OCI-LY7 (cell line): ENCODE results near the gene PPIG. TPM values are rescaled to one million over a fixed set of nuclear protein-coding genes. Genes with fewer than 3 reads are reported as not detected.
A peak's percentile ranks its signal among the peaks of the same experiment; 100 is the strongest.

Experiments used
- BruUV-seq: library from RNA; stranded (reverse); fragments of 400-500 nt; replicated peaks from 2 replicates; lab custom pipeline; 2021; lab: Mats Ljungman, UMichigan
- CTCF ChIA-PET: fragments of 300-600 bp; sonication (Branson Sonifier 250); formaldehyde crosslinking; loops from one replicate; lab custom pipeline; 2022; ENCODE audit warnings: antibody characterized with exemption; ENCODE audit not compliant: unreplicated experiment; lab: Charles Lee
- POLR2A ChIA-PET: fragments of 300-600 bp; sonication (Branson Sonifier 250); formaldehyde crosslinking; loops from one replicate; lab custom pipeline; 2022; ENCODE audit warnings: antibody characterized with exemption; lab: Charles Lee
- DNase-seq: peaks from one replicate; pipeline ENCODE4 v3.0.0-alpha.2; 2015; ENCODE audit warnings: low spot score
- H2AFZ ChIP-seq: fragments of 200-600 bp; sonication (generic), shearing (Covaris generic); 2 replicates; pipeline ENCODE4 v1.6.1; 2014; ENCODE audit warnings: mild to moderate bottlenecking, antibody characterized with exemption, low read length, moderate library complexity
- H3K27ac ChIP-seq: fragments of 200-600 bp; sonication (generic); 2 replicates; pipeline ENCODE4 v1.5.1; 2014; ENCODE audit warnings: mixed run types, low read depth, mild to moderate bottlenecking, moderate library complexity, low read length, inconsistent platforms; ENCODE audit not compliant: poor library complexity, severe bottlenecking
- H3K36me3 ChIP-seq: fragments of 200-600 bp; sonication (generic); 2 replicates; pipeline ENCODE4 v1.6.1; 2014; ENCODE audit warnings: mild to moderate bottlenecking, antibody characterized with exemption, low read length, moderate library complexity, mixed read lengths; ENCODE audit not compliant: insufficient read depth
- H3K4me1 ChIP-seq: fragments of 200-600 bp; sonication (generic); 2 replicates; pipeline ENCODE4 v1.5.1; 2014; ENCODE audit warnings: mild to moderate bottlenecking, low read length; ENCODE audit not compliant: insufficient read depth, poor library complexity, severe bottlenecking
- H3K4me2 ChIP-seq: fragments of 200-600 bp; sonication (generic); 2 replicates; pipeline ENCODE4 v1.6.1; 2014; ENCODE audit warnings: mild to moderate bottlenecking, low read length
- H3K4me3 ChIP-seq: fragments of 200-600 bp; sonication (generic); 2 replicates; pipeline ENCODE4 v1.5.1; 2014; ENCODE audit warnings: mild to moderate bottlenecking, low read depth, low read length; ENCODE audit not compliant: poor library complexity, severe bottlenecking
- H3K79me2 ChIP-seq: fragments of 200-600 bp; sonication (generic); 2 replicates; pipeline ENCODE4 v1.6.1; 2016; ENCODE audit warnings: low read depth, mild to moderate bottlenecking, low read length, moderate library complexity, mixed read lengths; ENCODE audit not compliant: insufficient read depth
- H3K9me2 ChIP-seq: fragments of 200-600 bp; sonication (generic); 2 replicates; pipeline ENCODE4 v1.6.1; 2016; ENCODE audit warnings: mild to moderate bottlenecking, low read length, mixed read lengths; ENCODE audit not compliant: insufficient read depth
- H3K9me3 ChIP-seq: fragments of 200-600 bp; sonication (generic); 2 replicates; pipeline ENCODE4 v1.6.1; 2014; ENCODE audit warnings: mild to moderate bottlenecking, mixed run types, low read length, mixed read lengths
- H4K20me1 ChIP-seq: fragments of 200-600 bp; sonication (generic); 2 replicates; pipeline ENCODE4 v1.6.1; 2014; ENCODE audit warnings: mild to moderate bottlenecking, antibody characterized with exemption, low read length, moderate library complexity, mixed read lengths; ENCODE audit not compliant: insufficient read depth
- CTCF ChIP-seq: fragments of 200-600 bp; sonication (generic); conservative IDR thresholded peaks from 2 replicates; pipeline ENCODE4 v1.5.1; 2014; ENCODE audit warnings: mild to moderate bottlenecking, antibody characterized with exemption, low read length, moderate library complexity, mixed read lengths
- EZH2phosphoT487 ChIP-seq: fragments of 200-600 bp; sonication (generic); IDR thresholded peaks from 2 replicates; pipeline ENCODE4 v1.6.1; 2018; ENCODE audit warnings: low read depth, borderline replicate concordance, mild to moderate bottlenecking, mixed run types, antibody characterized with exemption, low read length, moderate library complexity, mixed read lengths
- intact Hi-C: fragments of 100-400 bp; cut with micrococcal nuclease; formaldehyde crosslinking; loops from one replicate; pipeline ENCODE4 v1.10.0; 2022; ENCODE audit not compliant: unreplicated experiment
- total RNA-seq, 2 experiments: library from RNA; depleted of rRNA in 1 of 2; stranded (reverse); fragments of >200 nt in 1 of 2; shearing (Covaris generic) in 1 of 2; gene quantifications; 2 replicates each; pipeline ENCODE4 v1.2.3, GENCODE V29; 2014 to 2022

PPIG gene
- total RNA-seq, 2 experiments from 2014 or later, result 33.5 to 65.7 TPM

- Histone ChIP-seq H3K4me1 (no peaks in the 10 kb centered on the region), H3K79me2 (no peaks in the 10 kb centered on the region), H3K9me2 (no peaks in the 10 kb centered on the region), H2AFZ (no peak overlapping the region), H3K27ac (no peak overlapping the region), H3K4me2 (no peak overlapping the region), H4K20me1 (0 out of 2 replicates have a peak, but pooled peaks cover under 1% of the 10 kb centered on the region), H3K4me3 (no peak overlapping the region), H3K36me3 (peaks cover 75% of the 10 kb centered on the region), H3K9me3 (no peaks in the 10 kb centered on the region)
- CTCF ChIA-PET, result no interaction called here
- POLR2A ChIA-PET, result interaction anchor here (0.9 to 1.1 kb wide), 2 partner anchors 19 to 48 kb away, joined by 3 read pairs; no protein-coding TSS in a partner anchor
- intact Hi-C loops, result no loop called here
- BruUV-seq, result TSS peak; percentile 94
- DNase-seq, result no peak
- TF ChIP-seq EZH2phosphoT487 (no peak), CTCF (no peak)
These were observed 52.4 kb downstream of the PPIG start for GRCh38 chr2:169636440-169637097.

GRCh38 chr2:169637620-169638019 is 53.5 kb downstream of the PPIG start:
- Histone ChIP-seq H3K36me3 (peaks cover 67% of the 10 kb centered on the region), H2AFZ (no peak overlapping the region), H3K9me3 (no peaks in the 10 kb centered on the region), H3K27ac (no peak overlapping the region), H3K9me2 (no peaks in the 10 kb centered on the region), H3K79me2 (no peaks in the 10 kb centered on the region), H4K20me1 (0 out of 2 replicates have a peak, but pooled peaks cover 6% of the 10 kb centered on the region), H3K4me1 (no peaks in the 10 kb centered on the region), H3K4me3 (no peak overlapping the region), H3K4me2 (no peak overlapping the region)
- BruUV-seq, result no TSS peak
- TF ChIP-seq EZH2phosphoT487 (no peak), CTCF (no peak)
- ChIA-PET CTCF (no interaction called here), POLR2A (interaction anchor here (0.6 to 1.1 kb wide), 2 partner anchors 18 to 85 kb away, joined by 3 read pairs; no protein-coding TSS in a partner anchor)
- DNase-seq, result no peak
- intact Hi-C loops, result no loop called here

- TF ChIP-seq EZH2phosphoT487 (no peak), CTCF (no peak)
- CTCF ChIA-PET, result no interaction called here
- BruUV-seq, result no TSS peak
These were observed 56.0 kb downstream of the PPIG start for GRCh38 chr2:169640104-169640503.

More at GRCh38 chr2:169640104-169640503, 56.0 kb downstream of the PPIG start:
- intact Hi-C loops, result no loop called here
- Histone ChIP-seq H3K27ac (no peak overlapping the region), H2AFZ (no peak overlapping the region), H3K36me3 (peaks cover 42% of the 10 kb centered on the region), H3K4me1 (no peaks in the 10 kb centered on the region), H4K20me1 (0 out of 2 replicates have a peak, but pooled peaks cover 6% of the 10 kb centered on the region), H3K79me2 (no peaks in the 10 kb centered on the region), H3K4me2 (no peak overlapping the region), H3K4me3 (no peak overlapping the region), H3K9me2 (no peaks in the 10 kb centered on the region), H3K9me3 (no peaks in the 10 kb centered on the region)
- DNase-seq, result no peak
- POLR2A ChIA-PET, result interaction anchor here (0.7 to 1.8 kb wide), 8 partner anchors 17 to 163 kb away, joined by 3 to 5 read pairs (median 3); partner anchors contain the start of gene FASTKD1
